GM20000 (cell line): ENCODE results near the gene MX1.

Source experiments
- DNase-seq: peaks from one replicate; pipeline ENCODE4 v3.0.0; 2012; ENCODE audit warnings: low spot score
- TF ChIP-seq, protein P1 (sequence below): IDR thresholded peaks from 2 replicates; pipeline ENCODE4 v1.5.1; 2012; ENCODE audit warnings: mild to moderate bottlenecking, control low read depth; ENCODE audit errors: extremely low read depth, missing control alignments

Gene MX1

DNA sequence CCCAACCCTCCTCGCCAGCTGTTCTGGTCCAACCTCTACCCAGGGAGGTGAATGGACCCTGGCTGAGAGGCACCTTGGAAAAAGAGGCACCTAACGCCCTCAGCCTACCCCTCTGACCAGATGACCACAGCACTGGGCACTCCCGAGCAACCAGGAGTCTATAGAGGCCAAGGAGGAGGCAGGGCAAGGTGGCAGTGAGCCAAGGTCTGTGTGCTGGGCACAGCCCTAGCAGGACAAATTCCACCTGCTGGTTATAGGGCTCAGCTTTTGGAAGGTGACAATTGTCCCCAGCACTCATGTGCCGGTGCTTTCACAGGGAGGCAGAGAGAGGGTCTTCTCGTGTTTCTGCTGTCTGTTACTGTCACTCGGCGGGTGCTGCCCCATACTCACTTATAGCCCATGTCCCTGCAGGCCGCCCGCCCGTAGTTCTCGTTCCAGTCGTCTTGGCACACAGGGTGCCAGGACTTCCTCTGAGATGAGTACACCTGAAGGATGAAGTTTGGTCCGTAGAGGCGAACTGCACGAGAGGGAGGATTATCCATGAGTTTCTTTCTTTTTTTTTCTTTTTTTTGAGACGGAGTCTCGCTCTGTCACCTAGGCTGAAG, 54.1 kb downstream of the MX1 start:
- DNase-seq = no peak

DNA sequence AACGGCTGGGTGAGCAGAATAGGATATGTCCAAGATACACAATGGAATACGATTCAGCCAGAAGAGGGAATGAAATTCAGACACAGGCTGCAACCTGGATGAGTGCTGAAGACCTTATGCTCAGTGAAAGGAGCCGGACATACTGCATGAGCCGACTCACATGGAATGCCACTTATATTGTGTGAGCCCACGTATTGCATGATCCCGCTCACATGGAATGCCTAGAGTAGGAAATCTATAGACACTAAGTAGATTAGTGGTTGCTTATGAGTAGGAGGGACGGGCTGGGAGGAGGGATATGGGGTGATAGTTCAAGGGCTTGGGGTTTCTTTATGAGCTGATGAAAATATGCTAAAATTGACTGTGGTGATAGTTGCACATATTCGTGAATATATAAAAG, 55.2 kb downstream of the MX1 start:
- TF ChIP-seq, protein P1, sequence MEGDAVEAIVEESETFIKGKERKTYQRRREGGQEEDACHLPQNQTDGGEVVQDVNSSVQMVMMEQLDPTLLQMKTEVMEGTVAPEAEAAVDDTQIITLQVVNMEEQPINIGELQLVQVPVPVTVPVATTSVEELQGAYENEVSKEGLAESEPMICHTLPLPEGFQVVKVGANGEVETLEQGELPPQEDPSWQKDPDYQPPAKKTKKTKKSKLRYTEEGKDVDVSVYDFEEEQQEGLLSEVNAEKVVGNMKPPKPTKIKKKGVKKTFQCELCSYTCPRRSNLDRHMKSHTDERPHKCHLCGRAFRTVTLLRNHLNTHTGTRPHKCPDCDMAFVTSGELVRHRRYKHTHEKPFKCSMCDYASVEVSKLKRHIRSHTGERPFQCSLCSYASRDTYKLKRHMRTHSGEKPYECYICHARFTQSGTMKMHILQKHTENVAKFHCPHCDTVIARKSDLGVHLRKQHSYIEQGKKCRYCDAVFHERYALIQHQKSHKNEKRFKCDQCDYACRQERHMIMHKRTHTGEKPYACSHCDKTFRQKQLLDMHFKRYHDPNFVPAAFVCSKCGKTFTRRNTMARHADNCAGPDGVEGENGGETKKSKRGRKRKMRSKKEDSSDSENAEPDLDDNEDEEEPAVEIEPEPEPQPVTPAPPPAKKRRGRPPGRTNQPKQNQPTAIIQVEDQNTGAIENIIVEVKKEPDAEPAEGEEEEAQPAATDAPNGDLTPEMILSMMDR = no peak
- DNase-seq = no peak

More for the DNA sequence above, 54.1 kb downstream of the MX1 start:
- TF ChIP-seq, protein P1 = no peak

DNA sequence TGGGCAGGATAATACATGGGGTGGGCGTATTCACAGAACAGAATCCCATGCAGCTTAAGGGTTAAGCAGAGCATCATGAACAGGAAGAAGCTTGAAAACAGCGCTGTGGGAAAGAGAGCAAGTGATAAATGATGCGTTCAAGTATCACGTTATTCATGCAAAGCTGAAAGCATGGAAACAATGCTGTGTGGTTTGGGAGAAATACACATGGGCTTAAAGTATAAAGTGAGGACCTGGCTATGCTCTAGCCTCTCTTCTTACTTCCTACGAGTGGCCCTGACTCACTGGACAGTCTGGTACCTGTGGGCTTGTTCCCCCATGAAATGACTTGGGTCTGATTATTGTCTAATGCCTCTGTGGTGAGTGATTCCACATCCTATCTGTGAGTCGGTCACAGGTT, 56.3 kb downstream of the MX1 start:
- TF ChIP-seq, protein P1 = no peak
- DNase-seq = no peak

DNA sequence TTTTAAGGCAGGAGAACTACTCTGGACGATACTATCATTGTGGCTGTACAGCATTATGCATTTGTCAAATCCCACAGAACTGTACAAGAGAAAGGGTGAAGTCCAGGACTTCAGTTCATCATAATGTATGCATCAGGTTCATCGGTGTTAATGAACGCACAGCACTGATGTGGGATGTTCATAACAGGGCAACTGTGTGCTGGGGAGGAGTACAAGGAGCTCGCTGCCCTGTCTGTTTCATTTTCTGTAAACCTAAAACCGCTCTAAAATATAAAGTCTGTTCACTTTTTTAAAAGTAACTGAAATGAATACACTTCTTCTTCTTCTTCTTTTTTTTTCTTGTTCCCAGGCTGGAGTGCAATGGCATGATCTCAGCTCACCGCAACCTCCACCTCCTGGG, 56.9 kb downstream of the MX1 start:
- no peak for DNase-seq
- TF ChIP-seq, protein P1 = no peak

DNA sequence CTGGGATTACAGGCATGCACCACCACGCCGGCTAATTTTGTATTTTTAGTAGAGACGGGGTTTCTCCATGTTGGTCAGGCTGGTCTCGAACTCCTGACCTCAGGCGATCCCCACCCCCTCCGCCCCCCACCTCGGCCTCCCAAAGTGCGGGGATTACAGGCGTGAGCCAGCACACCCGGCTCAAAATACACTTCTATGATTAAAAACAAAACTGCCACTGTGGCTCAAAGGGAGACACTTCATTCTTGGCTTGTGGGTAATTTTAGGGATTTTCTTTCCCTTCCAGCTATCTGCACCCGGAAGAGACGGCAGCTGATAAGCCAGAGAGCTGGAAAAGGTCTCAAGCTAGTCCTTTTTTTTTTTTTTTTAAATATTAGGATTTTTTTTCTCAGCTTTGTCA, 57.4 kb downstream of the MX1 start:
- TF ChIP-seq, protein P1 = no peak

DNA sequence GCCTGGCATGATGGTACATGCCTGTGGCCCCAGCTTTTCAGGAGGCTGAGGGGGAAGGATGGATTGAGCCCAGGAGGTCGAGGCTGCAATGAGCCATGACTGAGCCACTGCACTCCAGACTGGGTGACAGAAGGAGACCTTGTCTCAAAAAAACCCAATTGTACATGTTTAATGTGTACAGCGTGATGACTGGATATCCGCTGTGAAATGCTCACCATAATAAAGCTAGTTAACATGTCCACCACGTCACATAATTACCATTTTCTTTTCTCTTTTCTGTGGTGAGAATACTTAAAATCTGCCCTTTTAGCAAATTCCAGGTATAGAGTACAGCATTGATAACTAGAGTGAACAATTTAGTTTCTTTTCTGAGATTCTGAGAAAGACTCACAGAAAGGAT, 57.9 kb downstream of the MX1 start:
- TF ChIP-seq, protein P1 = no peak
- no peak for DNase-seq

More for the DNA sequence above, 57.4 kb downstream of the MX1 start:
- DNase-seq = no peak

DNA sequence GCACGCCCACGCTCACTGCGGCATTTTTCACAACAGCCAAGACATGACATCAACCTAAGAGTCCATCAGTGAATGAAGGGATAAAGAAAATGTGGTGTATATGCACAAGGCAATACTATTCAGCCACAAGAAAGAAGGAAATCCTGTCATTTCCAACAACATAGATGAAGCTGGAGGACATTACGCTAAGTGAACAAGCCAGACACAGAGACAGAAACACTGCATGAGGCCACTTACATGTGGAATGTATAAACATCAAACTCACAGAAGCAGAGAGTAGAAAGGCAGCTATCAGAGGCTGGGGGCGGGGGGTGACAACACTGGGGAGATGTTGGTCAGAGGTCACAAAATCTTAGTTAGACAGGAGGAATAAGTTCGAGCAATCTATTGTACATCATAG, 61.0 kb downstream of the MX1 start:
- TF ChIP-seq, protein P1 = no peak
- DNase-seq = no peak
